ENCODE measurements around the gene RAI1. TPM values are rescaled to one million over a fixed set of nuclear protein-coding genes. Genes with fewer than 3 reads are reported as not detected.
"Not testable (repeated sequence)": the region's sequence is repeated elsewhere in the genome, so short reads cannot be mapped to it uniquely, and the experiment has no call there.

RAI1 gene
- total RNA-seq, 2 experiments from 2014 or later, result 16.7 TPM

DNA sequence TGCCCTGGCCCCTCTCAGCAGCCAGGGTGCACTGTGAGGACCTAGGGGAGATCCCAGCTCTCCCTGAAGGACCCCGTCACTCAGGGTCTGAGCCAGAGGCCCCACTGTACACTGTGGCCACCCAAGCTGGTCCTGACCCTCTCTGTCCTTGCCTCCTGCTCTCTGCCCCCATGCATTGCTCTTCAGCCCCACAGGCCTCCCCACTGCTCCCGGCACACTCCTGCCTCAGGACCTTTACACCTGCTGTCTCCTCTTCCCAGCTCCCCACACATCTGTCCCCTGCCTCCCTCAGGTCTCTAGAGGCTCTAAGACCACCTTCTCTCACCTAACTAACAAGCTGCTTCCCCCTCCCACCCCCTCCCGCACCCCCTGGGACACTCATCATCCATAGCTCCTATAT lies 12.9 kb upstream of the RAI1 start:
- Mint-ChIP-seq H3K36me3 (ENCODE audit: low read depth) (no peaks in the 10 kb centered on the region), H3K4me1 (peaks cover 21% of the 10 kb centered on the region), H3K9me3 (no peaks in the 10 kb centered on the region), H3K4me3 (no peak overlapping the region), H3K27me3 (peaks cover 7% of the 10 kb centered on the region), H3K27ac (no peak overlapping the region)
- no peak for DNase-seq
- ChIA-PET POLR2A (no interaction called here), CTCF (no interaction called here)

DNA sequence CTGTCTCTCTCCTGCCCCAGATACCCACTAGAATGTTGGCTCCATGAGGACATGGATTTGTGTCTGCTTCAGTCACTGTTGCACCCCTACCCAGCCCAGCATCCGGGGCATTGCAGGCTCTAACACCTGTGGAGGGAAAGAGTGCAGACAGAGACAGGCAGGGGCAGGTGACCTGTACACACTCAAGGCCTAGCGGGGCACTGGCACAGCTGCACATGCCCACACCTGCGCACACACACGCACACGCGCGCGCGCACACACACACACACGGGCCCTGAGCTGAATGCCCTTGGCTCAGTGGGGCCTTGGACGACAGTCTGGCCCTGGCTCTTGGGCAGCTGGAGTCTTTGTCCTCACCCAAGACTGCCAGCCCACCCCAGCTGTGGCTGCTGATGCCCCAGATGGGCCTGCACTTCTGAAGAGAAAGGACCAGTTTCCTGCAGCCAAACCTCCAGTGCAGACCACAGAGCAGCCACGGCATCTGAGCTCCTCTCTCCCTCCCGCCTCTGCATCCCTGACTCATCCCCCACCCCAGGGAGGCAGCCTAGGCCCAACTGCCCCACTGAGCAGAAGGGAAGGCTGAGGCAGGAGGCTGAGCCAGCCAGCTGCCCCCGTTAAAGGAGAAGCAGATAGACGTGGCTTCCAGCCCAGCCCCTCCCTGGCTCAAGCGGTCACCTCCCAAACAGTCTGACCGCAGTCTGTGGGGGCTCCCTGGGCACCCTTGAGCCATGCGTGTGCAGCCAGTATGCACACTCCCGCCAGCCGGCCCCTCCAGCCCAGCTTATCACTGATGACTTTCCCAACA lies 12.3 kb upstream of the RAI1 start:
- H3K27me3 Mint-ChIP-seq, result peaks cover 13% of the 10 kb centered on the region
- H3K4me3 Mint-ChIP-seq, result no peak overlapping the region
- ChIA-PET POLR2A (no interaction called here), CTCF (no interaction called here)
- DNase-seq, result no peak
- no peaks in the 10 kb centered on the region for H3K36me3 Mint-ChIP-seq (ENCODE audit: low read depth)
- no peaks in the 10 kb centered on the region for H3K9me3 Mint-ChIP-seq
- H3K4me1 Mint-ChIP-seq, result peaks cover 17% of the 10 kb centered on the region
- H3K27ac Mint-ChIP-seq, result no peak overlapping the region

DNA sequence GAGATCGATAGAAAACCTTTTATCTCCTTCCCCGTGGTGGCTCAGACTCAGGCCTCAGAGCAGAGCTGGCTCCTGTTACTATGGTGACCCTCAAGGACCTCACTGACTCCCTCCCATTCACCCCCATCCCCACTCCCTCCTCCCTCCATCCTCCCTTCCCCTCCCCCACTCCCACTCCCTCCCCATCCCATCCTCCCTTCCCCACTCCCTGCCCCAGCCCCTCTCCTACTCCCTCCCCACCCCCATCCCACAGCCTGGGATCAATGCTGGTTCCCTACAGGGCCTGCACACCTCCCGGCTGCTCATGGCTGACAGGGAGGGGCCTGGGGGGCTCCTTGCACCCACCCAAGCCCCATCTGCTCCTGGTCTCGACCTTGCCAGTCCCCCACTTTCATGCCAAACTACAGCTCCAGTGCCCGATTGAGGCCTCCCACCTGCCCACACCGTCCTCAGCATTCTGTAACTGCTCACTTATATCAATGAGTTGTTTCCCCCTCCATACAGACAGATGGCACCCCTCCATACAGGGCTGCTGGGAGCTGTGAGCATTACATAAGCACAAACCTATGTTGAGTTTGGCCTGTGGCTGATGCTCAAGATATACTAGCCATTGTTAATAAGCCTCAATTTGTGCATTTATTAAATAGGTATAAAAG lies 11.6 kb upstream of the RAI1 start:
- Mint-ChIP-seq H3K27me3 (peaks cover 15% of the 10 kb centered on the region), H3K4me1 (peaks cover 17% of the 10 kb centered on the region), H3K4me3 (no peak overlapping the region), H3K9me3 (no peaks in the 10 kb centered on the region), H3K36me3 (ENCODE audit: low read depth) (no peaks in the 10 kb centered on the region), H3K27ac (no peak overlapping the region)
- CTCF ChIA-PET, result no interaction called here
- DNase-seq, result no peak
- POLR2A ChIA-PET, result interaction anchor here (1.4 kb wide), 1 partner anchor 13 kb away, joined by 4 read pairs; no protein-coding TSS in a partner anchor

DNA sequence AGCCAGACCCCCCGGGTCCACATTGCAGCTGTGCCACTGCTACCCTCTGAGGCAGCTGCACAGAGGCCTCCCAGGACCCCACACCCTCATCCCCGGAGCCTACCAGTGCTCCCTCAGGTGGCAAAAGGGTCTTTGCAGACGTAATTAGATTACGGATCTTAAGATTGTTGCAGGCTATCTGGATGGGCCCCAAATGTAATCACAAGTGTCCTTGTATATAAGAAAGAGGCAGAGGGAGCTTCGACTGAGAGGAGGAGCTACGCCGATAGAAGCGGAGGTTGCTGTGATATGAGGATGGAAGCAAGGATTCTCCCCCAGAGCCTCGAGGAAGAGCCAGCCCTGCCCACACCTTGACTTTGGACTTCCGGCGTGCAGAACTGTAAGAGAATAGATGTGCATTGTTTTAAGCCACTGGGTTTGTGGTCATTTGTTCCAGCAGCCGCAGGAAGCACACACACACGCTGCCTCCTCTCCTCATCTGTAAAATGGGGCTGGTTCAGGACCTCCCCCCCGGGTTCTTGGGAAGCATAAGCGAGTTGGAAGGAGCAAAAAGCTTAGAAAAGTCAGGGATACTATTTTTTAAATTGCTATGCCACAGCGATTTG lies 10.5 kb upstream of the RAI1 start:
- CTCF ChIA-PET, result no interaction called here
- Mint-ChIP-seq H3K27me3 (peaks cover 18% of the 10 kb centered on the region), H3K27ac (no peak overlapping the region), H3K9me3 (no peaks in the 10 kb centered on the region), H3K4me3 (no peak overlapping the region), H3K36me3 (ENCODE audit: low read depth) (no peaks in the 10 kb centered on the region), H3K4me1 (peaks cover 21% of the 10 kb centered on the region)
- POLR2A ChIA-PET, result interaction anchor here (1.4 kb wide), 1 partner anchor 11 kb away, joined by 4 read pairs; no protein-coding TSS in a partner anchor
- no peak for DNase-seq

DNA sequence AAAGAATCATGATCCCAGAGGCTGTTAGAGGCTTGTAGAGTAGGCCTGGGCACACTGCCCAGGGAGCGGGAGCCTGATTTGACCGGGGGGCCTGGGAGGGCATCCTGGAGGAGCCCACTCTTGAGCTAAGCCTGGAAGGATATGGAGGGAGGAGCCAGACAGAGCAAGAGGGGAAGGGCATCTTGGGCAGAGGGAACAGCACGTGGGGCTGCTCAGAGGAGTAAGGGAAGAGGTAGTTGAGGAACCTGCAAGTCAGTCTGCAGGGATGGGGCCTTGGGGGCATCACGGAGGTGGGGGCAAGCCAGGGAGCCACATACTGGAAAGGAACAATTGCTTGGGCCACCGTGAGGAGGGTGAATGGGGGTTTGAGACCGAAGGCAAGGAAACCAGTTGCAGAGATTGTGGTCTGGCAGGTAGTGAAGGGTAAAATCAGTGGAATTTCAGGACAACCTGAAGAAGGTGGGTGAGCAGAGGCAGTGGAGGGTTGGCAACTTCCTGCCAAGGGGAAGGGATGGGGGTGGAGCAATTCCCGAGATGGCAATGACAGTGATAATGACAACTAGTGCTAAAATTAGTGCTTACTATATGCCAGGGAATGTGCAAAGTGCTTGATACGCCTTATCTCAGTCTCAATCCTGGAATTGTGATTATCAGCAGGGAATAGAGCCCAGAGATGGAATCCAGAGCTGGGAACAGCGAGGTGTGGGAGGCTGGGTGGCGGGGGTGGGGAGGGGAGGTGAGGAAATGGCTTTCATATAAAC lies 9.7 kb upstream of the RAI1 start:
- no peak for DNase-seq
- Mint-ChIP-seq H3K4me3 (no peak overlapping the region), H3K4me1 (peaks cover 29% of the 10 kb centered on the region), H3K27ac (no peak overlapping the region), H3K27me3 (peaks cover 16% of the 10 kb centered on the region), H3K36me3 (ENCODE audit: low read depth) (no peaks in the 10 kb centered on the region), H3K9me3 (no peaks in the 10 kb centered on the region)
- ChIA-PET POLR2A (interaction anchor here (4.2 kb wide), 1 partner anchor 11 kb away, joined by 17 read pairs; no protein-coding TSS in a partner anchor), CTCF (interaction anchor here (1.6 kb wide), 1 partner anchor 9 kb away, joined by 5 read pairs; the partner anchor contains the start of gene RAI1)

DNA sequence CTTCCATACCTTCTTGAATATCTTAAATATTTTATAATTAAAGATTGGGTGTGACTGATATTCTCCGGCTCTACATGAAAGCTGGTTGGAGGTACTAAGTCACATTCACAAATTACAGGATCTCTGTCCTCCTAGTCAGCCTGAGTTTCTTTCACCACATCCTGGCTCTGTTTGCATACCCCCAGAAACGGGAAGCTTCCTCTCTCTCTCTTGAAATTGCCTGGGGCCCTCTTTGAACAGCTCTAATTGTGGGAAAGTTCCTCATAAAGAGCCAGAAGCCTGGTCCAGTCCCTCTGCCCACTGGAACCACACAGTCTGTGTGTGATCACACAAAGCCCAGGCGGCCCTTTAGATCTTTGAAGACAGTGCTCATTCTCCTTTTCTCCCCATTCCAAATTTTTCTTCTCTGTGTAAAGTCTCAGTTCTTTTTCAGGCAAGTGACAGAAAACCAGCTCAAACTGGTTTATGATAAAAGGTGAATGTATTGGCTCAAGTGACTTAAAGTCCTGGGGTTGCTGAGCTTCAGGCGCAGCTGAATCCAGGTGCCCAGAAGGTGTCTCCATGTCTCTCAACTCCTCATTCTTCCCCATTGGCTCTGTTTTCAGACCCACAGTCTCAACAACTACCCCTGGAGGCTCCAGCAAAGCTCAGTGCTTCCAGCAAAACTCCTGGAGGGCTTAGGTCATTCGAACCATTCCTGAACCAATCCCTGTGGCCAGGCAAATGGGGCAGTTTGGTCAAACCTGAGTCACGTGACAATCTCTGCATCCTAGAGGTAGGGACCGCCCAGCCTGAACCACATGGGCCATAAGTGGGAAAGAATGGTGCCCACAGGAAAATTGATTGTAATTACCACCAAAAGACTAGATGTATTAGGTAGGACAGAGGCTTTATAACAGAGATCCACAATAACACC lies 8.5 kb upstream of the RAI1 start:
- ChIA-PET CTCF (interaction anchor here (0.7 to 1.6 kb wide), 4 partner anchors 8 to 360 kb away, joined by 4 to 5 read pairs (median 4); partner anchors contain the start of gene RAI1), POLR2A (interaction anchor here (0.8 to 4.2 kb wide), 2 partner anchors 10 to 22 kb away, joined by 3 to 17 read pairs; no protein-coding TSS in a partner anchor)
- H3K36me3 Mint-ChIP-seq (ENCODE audit: low read depth), result no peaks in the 10 kb centered on the region
- H3K4me3 Mint-ChIP-seq, result no peak overlapping the region
- DNase-seq, result no peak
- H3K27ac Mint-ChIP-seq, result no peak overlapping the region
- H3K9me3 Mint-ChIP-seq, result no peaks in the 10 kb centered on the region
- peaks cover 14% of the 10 kb centered on the region for H3K27me3 Mint-ChIP-seq
- H3K4me1 Mint-ChIP-seq, result peaks cover 39% of the 10 kb centered on the region

DNA sequence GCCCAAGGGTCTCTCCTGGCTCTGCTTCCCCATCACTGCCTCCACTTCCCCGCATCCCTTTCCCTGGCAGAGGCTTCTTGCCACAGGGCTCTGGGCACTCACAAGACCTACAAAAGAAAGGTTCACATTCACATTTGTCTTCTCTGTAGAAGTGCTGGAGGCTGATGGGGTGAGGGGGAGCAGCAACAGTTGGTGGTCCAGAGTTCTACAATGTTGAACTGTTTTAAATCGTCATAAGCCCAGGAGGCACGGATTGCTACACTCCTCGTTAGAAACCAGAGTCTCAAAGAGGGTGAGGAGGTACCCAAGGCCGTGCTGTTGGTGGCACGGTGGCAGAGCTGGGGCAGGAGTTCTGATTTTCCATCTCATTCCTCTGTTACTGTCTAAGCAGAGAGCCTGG lies 5.8 kb upstream of the RAI1 start:
- Mint-ChIP-seq H3K27me3 (peaks cover 18% of the 10 kb centered on the region), H3K4me1 (peaks cover 39% of the 10 kb centered on the region), H3K4me3 (no peak overlapping the region), H3K36me3 (ENCODE audit: low read depth) (no peaks in the 10 kb centered on the region), H3K27ac (no peak overlapping the region), H3K9me3 (no peaks in the 10 kb centered on the region)
- DNase-seq, result no peak
- ChIA-PET CTCF (no interaction called here), POLR2A (interaction anchor here (4.2 kb wide), 1 partner anchor 8 kb away, joined by 17 read pairs; no protein-coding TSS in a partner anchor)

DNA sequence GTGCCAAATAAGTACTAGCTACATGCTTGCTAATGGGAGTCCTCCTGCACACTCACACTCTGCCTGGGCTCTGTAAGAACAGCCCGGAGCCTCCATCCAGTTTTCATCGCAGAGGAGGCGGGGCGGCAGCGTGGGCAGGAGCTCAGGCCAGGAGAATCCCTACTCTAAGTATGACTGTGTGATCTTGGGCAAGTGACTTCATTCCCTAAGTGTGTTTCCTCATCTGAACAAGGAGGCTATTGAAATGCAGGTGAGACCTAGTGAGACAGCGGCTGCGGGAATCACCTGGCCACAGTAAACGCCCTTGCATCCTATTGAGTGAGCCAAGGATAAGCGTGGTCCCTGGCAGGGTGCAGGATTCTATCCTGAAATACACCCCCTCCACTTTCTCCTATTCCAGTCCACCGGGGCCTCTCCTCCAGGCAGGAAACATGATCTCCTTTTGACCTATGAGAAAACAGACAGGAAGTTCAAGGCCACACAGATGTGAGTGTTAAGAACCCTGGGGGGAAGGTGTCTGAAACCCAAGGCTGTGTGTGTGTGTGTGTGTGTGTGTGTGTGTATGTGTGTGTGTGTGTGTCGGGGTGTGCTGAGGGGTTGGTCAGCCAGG lies 5.2 kb upstream of the RAI1 start:
- Mint-ChIP-seq H3K27me3 (peaks cover 21% of the 10 kb centered on the region), H3K27ac (no peak overlapping the region), H3K36me3 (ENCODE audit: low read depth) (no peaks in the 10 kb centered on the region), H3K9me3 (no peaks in the 10 kb centered on the region), H3K4me3 (no peak overlapping the region), H3K4me1 (peaks cover 41% of the 10 kb centered on the region)
- DNase-seq, result peak; percentile 43
- POLR2A ChIA-PET, result interaction anchor here (0.6 kb wide), 1 partner anchor 47 kb away, joined by 3 read pairs; no protein-coding TSS in a partner anchor
- CTCF ChIA-PET, result no interaction called here

DNA sequence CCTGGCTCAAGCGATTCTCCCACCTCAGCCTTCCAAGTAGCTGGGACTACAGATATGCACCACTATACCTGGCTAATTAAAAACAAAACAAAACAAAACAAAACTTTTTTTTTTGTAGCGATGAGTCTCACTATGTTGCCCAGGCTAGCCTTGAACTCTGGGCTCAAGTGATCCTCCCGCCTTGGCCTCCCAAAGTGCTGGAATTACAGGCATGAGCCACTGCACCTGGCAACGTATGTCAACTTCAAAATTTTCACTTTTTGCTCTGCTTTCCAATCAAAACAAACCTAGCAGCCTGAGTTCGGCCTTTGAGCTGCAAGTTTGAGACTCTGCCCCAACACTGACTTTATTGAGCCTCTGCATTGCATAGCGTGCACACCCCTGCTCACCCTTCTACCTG lies 4.5 kb upstream of the RAI1 start:
- H3K4me3 Mint-ChIP-seq, result no peak overlapping the region
- POLR2A ChIA-PET, result interaction anchor here (0.6 kb wide), 1 partner anchor 46 kb away, joined by 3 read pairs; no protein-coding TSS in a partner anchor
- no peak overlapping the region for H3K27ac Mint-ChIP-seq
- no peaks in the 10 kb centered on the region for H3K9me3 Mint-ChIP-seq
- peaks cover 36% of the 10 kb centered on the region for H3K4me1 Mint-ChIP-seq
- no peak for DNase-seq
- peaks cover 21% of the 10 kb centered on the region for H3K27me3 Mint-ChIP-seq
- CTCF ChIA-PET, result interaction anchor here (0.6 kb wide), 1 partner anchor 157 kb away, joined by 3 read pairs; no protein-coding TSS in a partner anchor
- H3K36me3 Mint-ChIP-seq (ENCODE audit: low read depth), result no peaks in the 10 kb centered on the region

DNA sequence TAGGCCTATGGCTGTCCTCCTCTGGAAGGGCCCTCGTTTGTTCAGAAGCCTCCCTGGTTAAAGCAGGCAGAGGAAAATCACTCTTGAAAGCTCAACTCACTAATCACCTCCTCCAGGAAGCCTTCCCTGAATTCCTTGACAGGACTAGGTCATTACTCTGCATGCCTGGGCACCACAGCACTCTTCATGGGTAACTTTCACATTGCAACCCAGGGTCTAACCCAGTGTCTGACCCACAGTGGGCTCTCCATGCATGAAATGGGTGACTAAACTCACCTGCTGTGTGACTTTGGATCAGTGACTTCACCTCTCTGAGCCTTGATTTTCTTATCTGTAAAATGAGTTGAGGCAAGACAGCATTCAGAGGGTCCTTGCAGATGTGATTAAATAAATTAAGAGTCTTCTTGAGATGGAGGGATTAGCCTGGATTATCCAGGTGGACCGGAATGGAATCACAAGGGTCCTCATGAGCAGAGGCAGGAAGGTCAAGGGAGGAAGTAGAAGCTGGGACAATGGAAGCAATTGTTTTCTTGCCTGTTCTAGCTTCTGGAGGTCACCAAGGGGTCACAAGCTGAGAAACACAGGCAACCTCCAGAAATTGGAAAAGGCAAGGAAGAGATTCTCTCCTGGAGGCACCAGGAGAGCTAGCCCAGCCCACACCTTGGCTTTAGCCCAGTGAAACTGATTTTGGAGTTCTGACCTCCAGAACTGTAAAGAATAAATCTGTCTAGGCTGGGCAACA lies 3.8 kb upstream of the RAI1 start:
- no peak overlapping the region for H3K4me3 Mint-ChIP-seq
- H3K27ac Mint-ChIP-seq, result no peak overlapping the region
- H3K4me1 Mint-ChIP-seq, result peaks cover 32% of the 10 kb centered on the region
- ChIA-PET CTCF (interaction anchor here (0.6 kb wide), 1 partner anchor 157 kb away, joined by 3 read pairs; no protein-coding TSS in a partner anchor), POLR2A (no interaction called here)
- H3K9me3 Mint-ChIP-seq, result no peaks in the 10 kb centered on the region
- peaks cover 21% of the 10 kb centered on the region for H3K27me3 Mint-ChIP-seq
- no peaks in the 10 kb centered on the region for H3K36me3 Mint-ChIP-seq (ENCODE audit: low read depth)
- no peak for DNase-seq

DNA sequence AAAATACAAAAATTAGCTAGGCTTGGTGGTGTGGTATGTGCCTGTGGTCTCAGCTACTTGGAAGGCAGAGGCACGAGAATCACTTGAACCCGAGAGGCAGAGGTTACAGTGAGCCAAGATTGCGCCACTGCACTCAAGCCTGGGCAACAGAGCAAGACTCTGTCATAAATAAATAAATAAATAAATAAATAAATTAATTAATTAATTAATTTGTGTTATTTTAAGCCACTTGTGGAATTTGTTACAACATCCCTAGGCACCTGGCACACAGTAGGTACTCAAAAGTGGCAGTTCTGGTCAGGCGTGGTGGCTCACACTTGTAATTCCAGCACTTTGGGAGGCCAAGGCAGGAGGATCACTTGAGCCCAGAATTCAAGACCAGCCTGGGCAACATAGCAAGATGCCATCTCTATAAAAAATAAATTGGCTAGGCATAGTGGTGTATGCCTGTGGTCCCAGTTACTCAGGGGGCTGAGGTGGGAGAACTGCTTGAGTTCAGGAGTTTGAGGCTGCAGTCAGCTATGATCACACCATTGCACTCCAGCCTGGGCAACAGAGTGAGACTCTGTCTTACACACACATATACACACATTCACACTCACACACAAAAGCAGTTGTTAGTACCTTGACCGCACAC lies 3.1 kb upstream of the RAI1 start:
- CTCF ChIA-PET, result interaction anchor here (2.6 kb wide), 1 partner anchor 182 kb away, joined by 13 read pairs; no protein-coding TSS in a partner anchor
- H3K9me3 Mint-ChIP-seq; H3K36me3 Mint-ChIP-seq (ENCODE audit: low read depth); DNase-seq; POLR2A ChIA-PET; H3K27ac Mint-ChIP-seq; H3K4me3 Mint-ChIP-seq: not testable (repeated sequence)
- peaks cover 26% of the 10 kb centered on the region for H3K4me1 Mint-ChIP-seq
- H3K27me3 Mint-ChIP-seq, result peaks cover 19% of the 10 kb centered on the region
